ENCODE data around the gene ZAR1L.

ZAR1L gene

GRCh38 chr13:32254416-32254815, 60.7 kb downstream of the ZAR1L start:
- FAIRE-seq = no peak

- no peak for FAIRE-seq
These were observed 61.2 kb downstream of the ZAR1L start for GRCh38 chr13:32253911-32254399.
